HepG2 (cell line): ENCODE results near the gene AGAP3. TPM values are rescaled to one million over a fixed set of nuclear protein-coding genes. Genes with fewer than 3 reads are reported as not detected.

Experiments
- AKAP8 ChIP-seq: sonication (generic); formaldehyde crosslinking; IDR thresholded peaks from 2 replicates; pipeline ENCODE4 v1.5.1; 2020; ENCODE audit warnings: mild to moderate bottlenecking, missing genetic modification reagents
- ARNTL ChIP-seq: sonication (generic); formaldehyde crosslinking; IDR thresholded peaks from 2 replicates; pipeline ENCODE4 v1.4.0; 2020; ENCODE audit warnings: mild to moderate bottlenecking, missing genetic modification reagents
- EP300 ChIP-seq, 3 experiments: sonication (generic) in 1 of 3; formaldehyde crosslinking in 1 of 3; IDR thresholded peaks; 2 replicates each; pipeline versions ENCODE4 v1.5.1 to v1.6.1; 2011 to 2020; ENCODE audit warnings: low read depth in 2 of 3, low read length in 2 of 3, borderline replicate concordance in 1 of 3, improper control_type of control experiment in 1 of 3, mild to moderate bottlenecking in 1 of 3, missing genetic modification reagents in 1 of 3, moderate library complexity in 1 of 3
- GATAD2A ChIP-seq: IDR thresholded peaks from 2 replicates; pipeline ENCODE4 v1.6.1; 2016
- HIVEP1 ChIP-seq: sonication (generic); formaldehyde crosslinking; IDR thresholded peaks from 2 replicates; pipeline ENCODE4 v1.4.0; 2020; ENCODE audit warnings: mild to moderate bottlenecking, missing genetic modification reagents
- KDM3A ChIP-seq: IDR thresholded peaks from 2 replicates; pipeline ENCODE4 v1.6.1; 2018; ENCODE audit warnings: low read depth, missing compliant biosample characterization
- KMT2A ChIP-seq: sonication (generic); formaldehyde crosslinking; IDR thresholded peaks from 2 replicates; pipeline ENCODE4 v1.4.0; 2020; ENCODE audit warnings: missing genetic modification reagents
- MED8 ChIP-seq: sonication (generic); formaldehyde crosslinking; IDR thresholded peaks from 2 replicates; pipeline ENCODE4 v1.8.1; 2023; ENCODE audit warnings: mild to moderate bottlenecking, missing genetic modification reagents; ENCODE audit not compliant: insufficient replicate concordance
- MIXL1 ChIP-seq: IDR thresholded peaks from 2 replicates; pipeline ENCODE4 v1.6.1; 2016
- NFIB ChIP-seq: sonication (generic); formaldehyde crosslinking; IDR thresholded peaks from 2 replicates; pipeline ENCODE4 v1.9.0; 2021; ENCODE audit warnings: missing genetic modification reagents, mild to moderate bottlenecking, borderline replicate concordance
- TAF15 ChIP-seq: fragments of 200-400 bp; formaldehyde crosslinking; IDR thresholded peaks from one replicate; pipeline ENCODE4 v1.6.1; 2018; ENCODE audit warnings: mild to moderate bottlenecking, low read depth, low read length; ENCODE audit not compliant: poor library complexity, severe bottlenecking
- TMF1 ChIP-seq: sonication (generic); formaldehyde crosslinking; IDR thresholded peaks from 2 replicates; pipeline ENCODE4 v1.8.1; 2022; ENCODE audit warnings: low read depth, missing genetic modification reagents
- ZNF136 ChIP-seq: sonication (generic); formaldehyde crosslinking; IDR thresholded peaks from 2 replicates; pipeline ENCODE4 v1.8.1; 2022; ENCODE audit warnings: low read depth, mild to moderate bottlenecking, moderate library complexity, missing genetic modification reagents
- ZNF274 ChIP-seq: sonication (generic); formaldehyde crosslinking; IDR thresholded peaks from 2 replicates; pipeline ENCODE4 v1.5.1; 2020; ENCODE audit warnings: mild to moderate bottlenecking, missing genetic modification reagents
- ZNF329 ChIP-seq: sonication (generic); formaldehyde crosslinking; IDR thresholded peaks from 2 replicates; pipeline ENCODE4 v1.9.0; 2021; ENCODE audit warnings: low read depth, mild to moderate bottlenecking, missing genetic modification reagents
- ZNF33A ChIP-seq: sonication (generic); formaldehyde crosslinking; IDR thresholded peaks from 2 replicates; pipeline ENCODE4 v1.5.1; 2020; ENCODE audit warnings: missing genetic modification reagents, mild to moderate bottlenecking, moderate library complexity, borderline replicate concordance
- ZNF33B ChIP-seq: sonication (generic); formaldehyde crosslinking; IDR thresholded peaks from 2 replicates; pipeline ENCODE4 v1.5.1; 2020; ENCODE audit warnings: mild to moderate bottlenecking, missing genetic modification reagents
- ZNF558 ChIP-seq: sonication (generic); formaldehyde crosslinking; IDR thresholded peaks from 2 replicates; pipeline ENCODE4 v1.9.0; 2022; ENCODE audit warnings: mild to moderate bottlenecking, missing genetic modification reagents, borderline replicate concordance
- polyA plus RNA-seq, 8 experiments: library from polyadenylated mRNA; depleted of rRNA in 3 of 8; stranded (reverse) in 7 of 8; unstranded in 1 of 8; fragments of >200 nt; fragmentation: Illumina TruSeq in 4 of 8; extraction: Trizol in 4 of 8; gene quantifications; 2 replicates each; pipeline versions ENCODE4 v1.2.1 to v1.2.3, GENCODE V29; 2011 to 2016; ENCODE audit warnings: low read depth in 4 of 8, missing spikeins in 1 of 8, mixed read lengths in 1 of 8; ENCODE audit not compliant: insufficient read depth in 1 of 8
- total RNA-seq, 5 experiments: library from RNA; depleted of rRNA; stranded (reverse); fragments of >200 nt; fragmentation: Illumina TruSeq; extraction: Trizol; gene quantifications; 2 replicates each; pipeline ENCODE4 v1.2.3, GENCODE V29; 2016; ENCODE audit warnings: low read depth in 1 of 5
- TF ChIP-seq, protein P1 (sequence below): sonication (generic); formaldehyde crosslinking; IDR thresholded peaks from 2 replicates; pipeline ENCODE4 v1.9.0; 2021; ENCODE audit warnings: missing genetic modification reagents, borderline replicate concordance
- TF ChIP-seq, protein P2 (sequence below): sonication (generic); formaldehyde crosslinking; IDR thresholded peaks from 2 replicates; pipeline ENCODE4 v1.8.0; 2022; ENCODE audit warnings: mild to moderate bottlenecking, missing genetic modification reagents, moderate library complexity
- TF ChIP-seq, protein P3 (sequence below): sonication (generic); formaldehyde crosslinking; IDR thresholded peaks from 2 replicates; pipeline ENCODE4 v1.4.0; 2020; ENCODE audit warnings: mild to moderate bottlenecking, missing genetic modification reagents

AGAP3 gene
- total and polyA plus RNA-seq, 2 of the 13 experiments (the other 11 are each of a cell fraction or from before 2014, with no cell fraction given), result 31.3 to 61.4 TPM

DNA sequence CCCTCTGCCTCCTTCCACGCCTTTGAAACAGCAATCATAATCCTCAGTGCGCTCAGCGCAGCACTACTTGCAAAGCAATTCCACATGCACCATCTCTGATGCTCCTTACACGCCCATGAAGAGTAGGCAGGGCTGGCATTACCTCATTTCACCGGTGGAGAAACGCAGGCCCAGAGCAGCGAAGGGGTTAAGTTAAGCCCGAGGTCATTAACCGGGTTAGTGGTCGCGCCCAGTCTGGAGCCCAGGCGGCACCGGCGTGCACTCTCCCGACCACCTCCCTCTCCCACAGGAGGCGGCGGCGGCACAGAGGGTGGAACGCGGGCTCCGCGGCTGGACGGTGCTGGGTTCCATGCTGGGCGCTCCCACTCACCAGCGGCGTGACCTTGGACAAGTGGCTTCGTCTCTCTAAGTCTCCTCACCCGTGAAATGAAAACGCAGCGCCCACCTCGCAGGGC lies 6.2 kb upstream of the AGAP3 start (continued):
- TF ChIP-seq, protein P1, sequence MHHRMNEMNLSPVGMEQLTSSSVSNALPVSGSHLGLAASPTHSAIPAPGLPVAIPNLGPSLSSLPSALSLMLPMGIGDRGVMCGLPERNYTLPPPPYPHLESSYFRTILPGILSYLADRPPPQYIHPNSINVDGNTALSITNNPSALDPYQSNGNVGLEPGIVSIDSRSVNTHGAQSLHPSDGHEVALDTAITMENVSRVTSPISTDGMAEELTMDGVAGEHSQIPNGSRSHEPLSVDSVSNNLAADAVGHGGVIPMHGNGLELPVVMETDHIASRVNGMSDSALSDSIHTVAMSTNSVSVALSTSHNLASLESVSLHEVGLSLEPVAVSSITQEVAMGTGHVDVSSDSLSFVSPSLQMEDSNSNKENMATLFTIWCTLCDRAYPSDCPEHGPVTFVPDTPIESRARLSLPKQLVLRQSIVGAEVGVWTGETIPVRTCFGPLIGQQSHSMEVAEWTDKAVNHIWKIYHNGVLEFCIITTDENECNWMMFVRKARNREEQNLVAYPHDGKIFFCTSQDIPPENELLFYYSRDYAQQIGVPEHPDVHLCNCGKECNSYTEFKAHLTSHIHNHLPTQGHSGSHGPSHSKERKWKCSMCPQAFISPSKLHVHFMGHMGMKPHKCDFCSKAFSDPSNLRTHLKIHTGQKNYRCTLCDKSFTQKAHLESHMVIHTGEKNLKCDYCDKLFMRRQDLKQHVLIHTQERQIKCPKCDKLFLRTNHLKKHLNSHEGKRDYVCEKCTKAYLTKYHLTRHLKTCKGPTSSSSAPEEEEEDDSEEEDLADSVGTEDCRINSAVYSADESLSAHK (CRISPR knock-in tag), result no peak
- TF ChIP-seq GATAD2A (CRISPR knock-in tag) (no peak), ARNTL (CRISPR knock-in tag) (no peak), TAF15 (no peak), ZNF558 (CRISPR knock-in tag) (0 out of 2 replicates have a peak, but pooled peaks have one; percentile 79), ZNF33B (CRISPR knock-in tag) (no peak), AKAP8 (no peak), TMF1 (CRISPR knock-in tag) (no peak), MIXL1 (CRISPR knock-in tag) (no peak), ZNF136 (peak; percentile 27; the same call in 1 of the 2 replicates), KDM3A (no peak), HIVEP1 (no peak), ZNF329 (no peak), KMT2A (no peak), ZNF274 (CRISPR knock-in tag) (no peak), ZNF33A (no peak), EP300 (IDR thresholded peaks at IDR 0.05; ENCODE audit: low read depth in 2 of 2, low read length in 2 of 2) (no peak), EP300 (CRISPR knock-in tag; IDR thresholded peaks at IDR 0.05; ENCODE audit: borderline replicate concordance) (no peak), NFIB (CRISPR knock-in tag) (no peak), MED8 (no peak)
- TF ChIP-seq, protein P2, sequence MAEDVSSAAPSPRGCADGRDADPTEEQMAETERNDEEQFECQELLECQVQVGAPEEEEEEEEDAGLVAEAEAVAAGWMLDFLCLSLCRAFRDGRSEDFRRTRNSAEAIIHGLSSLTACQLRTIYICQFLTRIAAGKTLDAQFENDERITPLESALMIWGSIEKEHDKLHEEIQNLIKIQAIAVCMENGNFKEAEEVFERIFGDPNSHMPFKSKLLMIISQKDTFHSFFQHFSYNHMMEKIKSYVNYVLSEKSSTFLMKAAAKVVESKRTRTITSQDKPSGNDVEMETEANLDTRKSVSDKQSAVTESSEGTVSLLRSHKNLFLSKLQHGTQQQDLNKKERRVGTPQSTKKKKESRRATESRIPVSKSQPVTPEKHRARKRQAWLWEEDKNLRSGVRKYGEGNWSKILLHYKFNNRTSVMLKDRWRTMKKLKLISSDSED, result 0 out of 2 replicates have a peak, but pooled peaks have one; percentile 17
- TF ChIP-seq, protein P3, sequence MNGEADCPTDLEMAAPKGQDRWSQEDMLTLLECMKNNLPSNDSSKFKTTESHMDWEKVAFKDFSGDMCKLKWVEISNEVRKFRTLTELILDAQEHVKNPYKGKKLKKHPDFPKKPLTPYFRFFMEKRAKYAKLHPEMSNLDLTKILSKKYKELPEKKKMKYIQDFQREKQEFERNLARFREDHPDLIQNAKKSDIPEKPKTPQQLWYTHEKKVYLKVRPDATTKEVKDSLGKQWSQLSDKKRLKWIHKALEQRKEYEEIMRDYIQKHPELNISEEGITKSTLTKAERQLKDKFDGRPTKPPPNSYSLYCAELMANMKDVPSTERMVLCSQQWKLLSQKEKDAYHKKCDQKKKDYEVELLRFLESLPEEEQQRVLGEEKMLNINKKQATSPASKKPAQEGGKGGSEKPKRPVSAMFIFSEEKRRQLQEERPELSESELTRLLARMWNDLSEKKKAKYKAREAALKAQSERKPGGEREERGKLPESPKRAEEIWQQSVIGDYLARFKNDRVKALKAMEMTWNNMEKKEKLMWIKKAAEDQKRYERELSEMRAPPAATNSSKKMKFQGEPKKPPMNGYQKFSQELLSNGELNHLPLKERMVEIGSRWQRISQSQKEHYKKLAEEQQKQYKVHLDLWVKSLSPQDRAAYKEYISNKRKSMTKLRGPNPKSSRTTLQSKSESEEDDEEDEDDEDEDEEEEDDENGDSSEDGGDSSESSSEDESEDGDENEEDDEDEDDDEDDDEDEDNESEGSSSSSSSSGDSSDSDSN, result no peak; the same call in 1 of the 2 replicates
- TF ChIP-seq, all 625 proteins: peak for 29
